HUDEP-2 (cell line): ENCODE results near the gene RPS15.
A peak's percentile ranks its signal among the peaks of the same experiment; 100 is the strongest.

ENCODE experiments used
- DNase-seq, 76 experiments: peaks; one replicate each; lab custom pipeline; 2025; ENCODE audit not compliant: unreplicated experiment in 76 of 76; lab: John Stamatoyannopoulos, UW

RPS15 gene

GRCh38 chr19:1449467-1450442 lies 11.6 kb downstream of the RPS15 start, which contains the start of gene APC2:
TSS of gene APC2 (plus strand) at chr19:1450121. CDS start at chr19:1453002, 2,881 bp downstream.
- peak in 2 of 76 experiments; percentile 18 to 26 for DNase-seq

- DNase-seq, result no peak
These were observed 12.8 kb downstream of the RPS15 start for GRCh38 chr19:1450735-1451731.

GRCh38 chr19:1451916-1452801 lies 14.0 kb downstream of the RPS15 start:
- DNase-seq, result no peak

- DNase-seq, result no peak
These were observed 14.8 kb downstream of the RPS15 start for GRCh38 chr19:1452802-1453524.

- DNase-seq, result peak in 38 of 76 experiments; percentile 16 to 79 (median 45)
These were observed 15.5 kb downstream of the RPS15 start for GRCh38 chr19:1453525-1454364.

- DNase-seq, result peak in 35 of 76 experiments; percentile 12 to 79 (median 41)
These were observed 16.8 kb downstream of the RPS15 start for GRCh38 chr19:1455002-1455335.

- peak in 74 of 76 experiments; percentile 49 to 99 (median 94) for DNase-seq
These were observed 17.3 kb downstream of the RPS15 start for GRCh38 chr19:1455336-1456120.

- no peak for DNase-seq
These were observed 18.1 kb downstream of the RPS15 start for GRCh38 chr19:1456121-1456900.

GRCh38 chr19:1457031-1457739 lies 19.0 kb downstream of the RPS15 start:
- no peak for DNase-seq

GRCh38 chr19:1457892-1458291 lies 19.7 kb downstream of the RPS15 start:
- DNase-seq, result no peak

GRCh38 chr19:1459479-1459878 lies 21.3 kb downstream of the RPS15 start:
- no peak for DNase-seq

GRCh38 chr19:1460033-1460995 lies 22.1 kb downstream of the RPS15 start:
- DNase-seq, result no peak

GRCh38 chr19:1461862-1462261 lies 23.7 kb downstream of the RPS15 start:
- no peak for DNase-seq

- peak in 37 of 76 experiments; percentile 21 to 69 (median 48) for DNase-seq
These were observed 27.2 kb downstream of the RPS15 start for GRCh38 chr19:1465191-1466016.
